ENCODE results near the gene MGAT4A.
"Not testable (repeated sequence)": the region's sequence is repeated elsewhere in the genome, so short reads cannot be mapped to it uniquely, and the experiment has no call there.

GRCh38 chr2:98659491-98659840 lies 71.5 kb downstream of the MGAT4A start:
- TF ChIP-seq CTCF, POLR2A (IDR thresholded peaks at IDR 0.05): not testable (repeated sequence)
